ENCODE results near the gene SCAP.

- no peak for TF ChIP-seq EZH2 (IDR thresholded peaks at IDR 0.05)
- TF ChIP-seq POLR2AphosphoS5 (IDR thresholded peaks at IDR 0.05; ENCODE audit: borderline replicate concordance, low read depth, low read length): no peak
- no peak for TF ChIP-seq FOXP2 (optimal IDR thresholded peaks at IDR 0.05; ENCODE audit: control extremely low read depth, extremely low read length, insufficient read depth)
Observed at GRCh38 chr3:47410801-47411646, 64.7 kb downstream of the SCAP start.

Data from SK-N-MC (cell line).